ENCODE measurements around the gene SUPT20HL2.
A peak's percentile ranks its signal among the peaks of the same experiment; 100 is the strongest.

Gene SUPT20HL2

DNA sequence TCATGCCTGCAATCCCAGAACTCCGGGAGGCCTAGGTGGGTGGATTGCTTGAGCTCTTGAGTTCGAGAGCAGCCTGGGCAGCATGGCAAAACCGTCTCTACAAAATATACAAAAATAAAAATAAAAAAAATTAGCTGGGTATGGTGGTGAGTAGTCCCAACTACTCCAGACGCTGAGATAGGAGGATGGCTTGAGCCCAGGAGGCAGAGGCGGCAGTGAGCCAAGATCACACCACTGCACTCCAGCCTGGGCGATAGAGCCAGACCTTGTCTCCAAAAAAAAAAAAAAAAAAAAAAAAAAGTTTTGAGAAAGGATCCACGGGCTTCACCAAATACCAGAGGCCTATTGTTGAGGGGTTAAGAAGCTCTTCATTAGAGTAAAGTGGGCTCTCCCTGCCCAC lies 8.0 kb downstream of the SUPT20HL2 start:
- TF ChIP-seq POLR2A (IDR thresholded peaks at IDR 0.05; ENCODE audit: extremely low read depth, insufficient read length) (no peak), MYC (IDR thresholded peaks at IDR 0.05; ENCODE audit: low read depth, low read length) (no peak), MAX (IDR thresholded peaks at IDR 0.05; ENCODE audit: low read depth, low read length) (no peak)
- TF ChIP-seq, protein P1, sequence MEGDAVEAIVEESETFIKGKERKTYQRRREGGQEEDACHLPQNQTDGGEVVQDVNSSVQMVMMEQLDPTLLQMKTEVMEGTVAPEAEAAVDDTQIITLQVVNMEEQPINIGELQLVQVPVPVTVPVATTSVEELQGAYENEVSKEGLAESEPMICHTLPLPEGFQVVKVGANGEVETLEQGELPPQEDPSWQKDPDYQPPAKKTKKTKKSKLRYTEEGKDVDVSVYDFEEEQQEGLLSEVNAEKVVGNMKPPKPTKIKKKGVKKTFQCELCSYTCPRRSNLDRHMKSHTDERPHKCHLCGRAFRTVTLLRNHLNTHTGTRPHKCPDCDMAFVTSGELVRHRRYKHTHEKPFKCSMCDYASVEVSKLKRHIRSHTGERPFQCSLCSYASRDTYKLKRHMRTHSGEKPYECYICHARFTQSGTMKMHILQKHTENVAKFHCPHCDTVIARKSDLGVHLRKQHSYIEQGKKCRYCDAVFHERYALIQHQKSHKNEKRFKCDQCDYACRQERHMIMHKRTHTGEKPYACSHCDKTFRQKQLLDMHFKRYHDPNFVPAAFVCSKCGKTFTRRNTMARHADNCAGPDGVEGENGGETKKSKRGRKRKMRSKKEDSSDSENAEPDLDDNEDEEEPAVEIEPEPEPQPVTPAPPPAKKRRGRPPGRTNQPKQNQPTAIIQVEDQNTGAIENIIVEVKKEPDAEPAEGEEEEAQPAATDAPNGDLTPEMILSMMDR (IDR thresholded peaks at IDR 0.05; ENCODE audit: low read depth, low read length) = no peak
- no peak overlapping the region for H3K4me3 ChIP-seq (ENCODE audit: low read depth, low read length)
- DNase-seq (ENCODE audit: low read depth) = no peak

DNA sequence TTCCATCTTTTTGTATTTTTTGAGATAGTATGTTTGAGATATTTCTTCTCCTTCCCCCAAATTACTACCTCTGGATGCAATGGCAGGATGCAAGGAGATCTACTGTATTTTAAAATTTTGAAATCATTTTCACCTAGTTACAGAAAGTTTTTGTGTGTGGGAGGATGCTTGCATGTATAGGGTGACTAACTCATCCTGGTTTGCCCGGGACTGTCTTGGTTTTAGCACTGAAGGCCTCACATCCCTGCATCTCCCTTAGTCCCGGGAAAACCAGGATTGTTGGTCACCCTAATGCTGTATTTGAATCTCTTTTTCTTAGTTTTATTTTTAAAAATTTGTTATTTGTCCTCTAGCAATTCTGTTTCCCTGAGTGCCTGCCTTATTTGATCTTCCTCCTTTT lies 12.1 kb downstream of the SUPT20HL2 start:
- no peak overlapping the region for H3K4me3 ChIP-seq (ENCODE audit: low read depth, low read length)
- TF ChIP-seq MYC (IDR thresholded peaks at IDR 0.05; ENCODE audit: low read depth, low read length) (no peak), POLR2A (IDR thresholded peaks at IDR 0.05; ENCODE audit: extremely low read depth, insufficient read length) (no peak), MAX (IDR thresholded peaks at IDR 0.05; ENCODE audit: low read depth, low read length) (no peak)
- TF ChIP-seq, protein P1 (IDR thresholded peaks at IDR 0.05; ENCODE audit: low read depth, low read length) = no peak
- DNase-seq (ENCODE audit: low read depth) = no peak

- DNase-seq (ENCODE audit: low read depth) = no peak
- TF ChIP-seq, protein P1 (IDR thresholded peaks at IDR 0.05; ENCODE audit: low read depth, low read length) = no peak
- TF ChIP-seq POLR2A (IDR thresholded peaks at IDR 0.05; ENCODE audit: extremely low read depth, insufficient read length) (no peak), MAX (IDR thresholded peaks at IDR 0.05; ENCODE audit: low read depth, low read length) (no peak), MYC (IDR thresholded peaks at IDR 0.05; ENCODE audit: low read depth, low read length) (no peak)
- H3K4me3 ChIP-seq (ENCODE audit: low read depth, low read length) = no peak overlapping the region
Observed at GRCh38 chrX:24301060-24301459, 12.8 kb downstream of the SUPT20HL2 start.

- no peak for DNase-seq (ENCODE audit: low read depth)
- no peak overlapping the region for H3K4me3 ChIP-seq (ENCODE audit: low read depth, low read length)
- TF ChIP-seq POLR2A (IDR thresholded peaks at IDR 0.05; ENCODE audit: extremely low read depth, insufficient read length) = no peak
- TF ChIP-seq MAX (IDR thresholded peaks at IDR 0.05; ENCODE audit: low read depth, low read length) = no peak
- TF ChIP-seq, protein P1 (IDR thresholded peaks at IDR 0.05; ENCODE audit: low read depth, low read length) = no peak
- TF ChIP-seq MYC (IDR thresholded peaks at IDR 0.05; ENCODE audit: low read depth, low read length) = no peak
Observed at GRCh38 chrX:24298191-24298590, 15.7 kb downstream of the SUPT20HL2 start.

DNA sequence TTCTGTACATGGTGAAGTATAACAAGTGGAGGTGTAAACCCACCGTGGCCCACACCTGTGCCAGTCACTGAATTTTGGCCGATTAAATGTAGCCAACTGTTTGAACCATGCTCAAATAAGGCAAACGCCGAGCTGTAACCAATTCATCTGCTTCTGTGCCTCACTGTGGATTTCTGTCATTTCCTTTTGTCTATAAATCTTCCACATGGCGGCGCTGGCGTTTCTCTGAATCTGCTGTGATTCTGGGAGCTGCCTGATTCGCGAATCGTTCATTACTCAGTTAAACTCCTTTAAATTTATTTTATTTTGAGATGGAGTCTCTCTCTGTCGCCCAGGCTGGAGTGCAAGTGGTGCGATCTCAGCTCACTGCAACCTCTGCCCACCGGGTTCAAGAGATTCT lies 19.2 kb downstream of the SUPT20HL2 start:
- no peak overlapping the region for H3K4me3 ChIP-seq (ENCODE audit: low read depth, low read length)
- no peak for TF ChIP-seq MYC (IDR thresholded peaks at IDR 0.05; ENCODE audit: low read depth, low read length)
- TF ChIP-seq MAX (IDR thresholded peaks at IDR 0.05; ENCODE audit: low read depth, low read length) = no peak
- TF ChIP-seq, protein P1 (IDR thresholded peaks at IDR 0.05; ENCODE audit: low read depth, low read length) = peak; percentile 28
- peak; percentile 55 for DNase-seq (ENCODE audit: low read depth)

- DNase-seq (ENCODE audit: low read depth) = no peak
- TF ChIP-seq MYC (IDR thresholded peaks at IDR 0.05; ENCODE audit: low read depth, low read length) = no peak
- TF ChIP-seq POLR2A (IDR thresholded peaks at IDR 0.05; ENCODE audit: extremely low read depth, insufficient read length) = no peak
- TF ChIP-seq, protein P1 (IDR thresholded peaks at IDR 0.05; ENCODE audit: low read depth, low read length) = no peak
- TF ChIP-seq MAX (IDR thresholded peaks at IDR 0.05; ENCODE audit: low read depth, low read length) = no peak
- H3K4me3 ChIP-seq (ENCODE audit: low read depth, low read length) = no peak overlapping the region
Observed at GRCh38 chrX:24293412-24293811, 20.5 kb downstream of the SUPT20HL2 start.
